CD14-positive monocyte (primary cell): Measurements from ENCODE around the gene GAS7. TPM values are rescaled to one million over a fixed set of nuclear protein-coding genes. Genes with fewer than 3 reads are reported as not detected.
A peak's percentile ranks its signal among the peaks of the same experiment; 100 is the strongest.

ENCODE experiments used
- DNase-seq, 3 donors: peaks; one replicate each; pipeline ENCODE4 v3.0.0-alpha.2; 2011 to 2022
- H2AFZ ChIP-seq: 2 replicates; pipeline ENCODE4 v1.6.0; 2012; ENCODE audit warnings: mild to moderate bottlenecking, low read depth, low read length, inconsistent platforms; ENCODE audit not compliant: insufficient read depth, poor library complexity, severe bottlenecking
- H3K27ac ChIP-seq, 2 donors: 1 replicate in 1 of 2; 2 replicates in 1 of 2; pipeline ENCODE4 v1.5.1; 2012 to 2013; ENCODE audit warnings: low read length in 2 of 2, control low read depth in 1 of 2, inconsistent platforms in 1 of 2, low read depth in 1 of 2, mild to moderate bottlenecking in 1 of 2
- H3K27me3 ChIP-seq, 2 donors: one replicate each; pipeline versions ENCODE4 v1.6.0 to v1.6.1; 2011 to 2013; ENCODE audit warnings: low read length in 2 of 2; ENCODE audit not compliant: control insufficient read depth in 2 of 2, insufficient read depth in 2 of 2
- H3K36me3 ChIP-seq, 2 donors: replicated peaks in 1 of 2; 1 replicate in 1 of 2; 2 replicates in 1 of 2; pipeline versions ENCODE4 v1.5.1 to v1.6.1; 2012 to 2013; ENCODE audit warnings: low read length in 2 of 2, control low read depth in 1 of 2, inconsistent platforms in 1 of 2, mild to moderate bottlenecking in 1 of 2; ENCODE audit not compliant: insufficient read depth in 2 of 2, control insufficient read depth in 1 of 2
- H3K4me1 ChIP-seq, 2 donors: 1 replicate in 1 of 2; 2 replicates in 1 of 2; pipeline versions ENCODE4 v1.5.1 to v1.6.1; 2012 to 2013; ENCODE audit warnings: low read length in 2 of 2, control low read depth in 1 of 2, inconsistent platforms in 1 of 2, mild to moderate bottlenecking in 1 of 2, moderate library complexity in 1 of 2; ENCODE audit not compliant: insufficient read depth in 2 of 2, control insufficient read depth in 1 of 2
- H3K4me2 ChIP-seq: replicated peaks from 2 replicates; pipeline ENCODE3; 2012; ENCODE audit warnings: low read length, moderate library complexity, mild to moderate bottlenecking; ENCODE audit not compliant: poor library complexity, severe bottlenecking; ENCODE audit errors: extremely low read depth
- H3K4me3 ChIP-seq, 3 experiments: fragments of 200-600 bp in 1 of 3; sonication (generic) in 1 of 3; replicated peaks in 1 of 3; 1 replicate in 2 of 3; 2 replicates in 1 of 3; pipeline ENCODE4 v1.5.1; 2011 to 2013; ENCODE audit warnings: low read length in 3 of 3, mild to moderate bottlenecking in 3 of 3, control low read depth in 2 of 3, low read depth in 2 of 3, inconsistent platforms in 1 of 3, moderate library complexity in 1 of 3
- H3K79me2 ChIP-seq: 2 replicates; pipeline ENCODE4 v1.6.0; 2012; ENCODE audit warnings: mild to moderate bottlenecking, control low read depth, inconsistent platforms, low read length, moderate library complexity; ENCODE audit not compliant: insufficient read depth
- H3K9ac ChIP-seq: 2 replicates; pipeline ENCODE4 v1.6.0; 2017; ENCODE audit warnings: low read length, mild to moderate bottlenecking; ENCODE audit not compliant: insufficient read depth, poor library complexity, severe bottlenecking
- H3K9me3 ChIP-seq, 2 donors: replicated peaks in 1 of 2; 1 replicate in 1 of 2; 2 replicates in 1 of 2; pipeline versions ENCODE4 v1.5.1 to v1.6.1; 2012 to 2013; ENCODE audit warnings: low read length in 2 of 2, control low read depth in 1 of 2; ENCODE audit not compliant: control insufficient read depth in 1 of 2, insufficient read depth in 1 of 2
- H4K20me1 ChIP-seq: 2 replicates; pipeline ENCODE4 v1.6.0; 2012; ENCODE audit warnings: mild to moderate bottlenecking, low read length, control low read depth, moderate library complexity; ENCODE audit not compliant: insufficient read depth
- H3K27ac Mint-ChIP-seq, 7 donors: one replicate each; pipeline ENCODE4 v1.8.0; 2020; ENCODE audit warnings: mild to moderate bottlenecking in 7 of 7, mixed read lengths in 7 of 7, moderate library complexity in 6 of 7, inconsistent platforms in 2 of 7
- H3K27me3 Mint-ChIP-seq, 3 donors: one replicate each; pipeline ENCODE4 v1.8.0; 2021 to 2022; ENCODE audit warnings: low read depth in 3 of 3, mild to moderate bottlenecking in 3 of 3, mixed read lengths in 3 of 3, moderate library complexity in 3 of 3, inconsistent platforms in 1 of 3
- H3K36me3 Mint-ChIP-seq, 2 donors: one replicate each; pipeline ENCODE4 v1.8.0; 2020; ENCODE audit warnings: mixed read lengths in 2 of 2, inconsistent platforms in 1 of 2, mild to moderate bottlenecking in 1 of 2
- H3K4me1 Mint-ChIP-seq: one replicate; pipeline ENCODE4 v1.8.0; 2020; ENCODE audit warnings: mild to moderate bottlenecking, mixed read lengths
- H3K4me3 Mint-ChIP-seq, 2 donors: one replicate each; pipeline ENCODE4 v1.8.0; 2020; ENCODE audit warnings: mild to moderate bottlenecking in 2 of 2, mixed read lengths in 2 of 2, moderate library complexity in 1 of 2
- H3K9me3 Mint-ChIP-seq, 7 donors: one replicate each; pipeline ENCODE4 v1.8.0; 2020 to 2022; ENCODE audit warnings: mixed read lengths in 7 of 7, mild to moderate bottlenecking in 6 of 7, moderate library complexity in 6 of 7, inconsistent platforms in 2 of 7
- CTCF ChIP-seq: fragments of 200-600 bp; IDR thresholded peaks from one replicate; pipeline ENCODE4 v1.8.0; 2022; ENCODE audit warnings: antibody characterized with exemption, mild to moderate bottlenecking
- WGBS: methylation state at CpG from one replicate; pipeline ENCODE4 v1.1.5; 2013; ENCODE audit warnings: missing lambda C conversion rate; ENCODE audit not compliant: insufficient coverage; 5-methylcytosine and 5-hydroxymethylcytosine counted together
- intact Hi-C, 2 donors: fragments of 100-400 bp; cut with micrococcal nuclease; formaldehyde crosslinking; loops; one replicate each; pipeline versions ENCODE4 v1.15.0 to v1.15.1; 2023
- polyA plus RNA-seq, 3 donors: library from polyadenylated mRNA; depleted of rRNA in 1 of 3; unstranded in 2 of 3; stranded (reverse) in 1 of 3; fragments of 300-500 nt in 2 of 3; fragments of >200 nt in 1 of 3; fragmentation: Illumina TruSeq in 2 of 3; gene quantifications; 1 replicate in 2 of 3; 2 replicates in 1 of 3; pipeline ENCODE4 v1.2.3, GENCODE V29; 2012 to 2021

Gene GAS7
- polyA plus RNA-seq, 3 donors, result 53.1 to 91.9 (median 66.6) TPM

GRCh38 chr17:9998060-9998459 lies 200.3 kb downstream of the GAS7 start:
- Histone ChIP-seq H3K27me3 (no peaks in the 10 kb centered on the region), H3K4me2 (no peak overlapping the region), H3K79me2 (peaks cover 75% of the 10 kb centered on the region), H2AFZ (no peak overlapping the region), H3K4me3 (no peak overlapping the region), H3K36me3 (peaks cover 6 to 43% of the 10 kb centered on the region in 2 donors), H3K27ac (no peak overlapping the region), H3K9ac (no peak overlapping the region), H3K9me3 (no peaks in the 10 kb centered on the region), H4K20me1 (peaks cover 76% of the 10 kb centered on the region), H3K4me1 (peaks cover 7 to 12% of the 10 kb centered on the region in 2 donors)
- 100% methylated on average over 3 of the region's 3 CpGs for WGBS
- intact Hi-C loops, result no loop called here
- TF ChIP-seq CTCF, result no peak
- DNase-seq, result no peak
- no peaks in the 10 kb centered on the region for H3K9me3 Mint-ChIP-seq
- H3K27me3 Mint-ChIP-seq, result peaks cover 0 to 1% (median 0%) of the 10 kb centered on the region in 3 donors
- peak overlapping the region in 4 of 7 donors; percentile 14 to 47 (median 41) for H3K27ac Mint-ChIP-seq
- H3K4me1 Mint-ChIP-seq, result peaks cover 23% of the 10 kb centered on the region
- no peak overlapping the region for H3K4me3 Mint-ChIP-seq
- H3K36me3 Mint-ChIP-seq, result peaks cover 37 to 49% of the 10 kb centered on the region in 2 donors

- Histone ChIP-seq H3K9me3 (peaks cover 0 to 4% of the 10 kb centered on the region in 2 donors), H3K4me2 (no peak overlapping the region), H3K79me2 (peaks cover 71% of the 10 kb centered on the region), H3K36me3 (peaks cover 0 to 46% of the 10 kb centered on the region in 2 donors), H3K4me1 (peaks cover 0 to 8% of the 10 kb centered on the region in 2 donors), H3K27me3 (no peaks in the 10 kb centered on the region), H3K9ac (no peak overlapping the region), H2AFZ (no peak overlapping the region), H4K20me1 (peaks cover 72% of the 10 kb centered on the region), H3K27ac (no peak overlapping the region), H3K4me3 (no peak overlapping the region)
- 97% methylated on average over 3 of the region's 4 CpGs for WGBS
- Mint-ChIP-seq H3K4me1 (peaks cover 12% of the 10 kb centered on the region), H3K27me3 (peaks cover 0 to 2% (median 1%) of the 10 kb centered on the region in 3 donors), H3K9me3 (peaks cover 0 to 9% (median 3%) of the 10 kb centered on the region in 7 donors), H3K27ac (peak overlapping the region in 3 of 7 donors; percentile 17 to 38 (median 31)), H3K4me3 (no peak overlapping the region), H3K36me3 (peaks cover 27 to 52% of the 10 kb centered on the region in 2 donors)
- DNase-seq, result no peak
- intact Hi-C loops, result no loop called here
- no peak for TF ChIP-seq CTCF
Measured at GRCh38 chr17:9994761-9995160, 203.6 kb downstream of the GAS7 start.
